ENCODE measurements around the gene FOXN3.
"Not testable (repeated sequence)": the region's sequence is repeated elsewhere in the genome, so short reads cannot be mapped to it uniquely, and the experiment has no call there.

The FOXN3 gene

GRCh38 chr14:89227496-89227836 is 189.6 kb downstream of the FOXN3 start:
- DNase-seq (ENCODE audit: low read depth) = no peak
- no peak overlapping the region for H3K4me3 ChIP-seq (ENCODE audit: low read depth, low read length)

GRCh38 chr14:89226801-89227495 is 190.1 kb downstream of the FOXN3 start:
- no peak overlapping the region for H3K4me3 ChIP-seq (ENCODE audit: low read depth, low read length)
- DNase-seq (ENCODE audit: low read depth) = peak; percentile 55

GRCh38 chr14:89225607-89226006 is 191.4 kb downstream of the FOXN3 start:
- no peak for DNase-seq (ENCODE audit: low read depth)
- H3K4me3 ChIP-seq (ENCODE audit: low read depth, low read length) = no peak overlapping the region

- DNase-seq (ENCODE audit: low read depth) = no peak
- no peak overlapping the region for H3K4me3 ChIP-seq (ENCODE audit: low read depth, low read length)
These were observed 195.8 kb downstream of the FOXN3 start for GRCh38 chr14:89221109-89221810.

- DNase-seq (ENCODE audit: low read depth) = no peak
- H3K4me3 ChIP-seq (ENCODE audit: low read depth, low read length) = no peak overlapping the region
These were observed 198.0 kb downstream of the FOXN3 start for GRCh38 chr14:89219051-89219450.

DNA sequence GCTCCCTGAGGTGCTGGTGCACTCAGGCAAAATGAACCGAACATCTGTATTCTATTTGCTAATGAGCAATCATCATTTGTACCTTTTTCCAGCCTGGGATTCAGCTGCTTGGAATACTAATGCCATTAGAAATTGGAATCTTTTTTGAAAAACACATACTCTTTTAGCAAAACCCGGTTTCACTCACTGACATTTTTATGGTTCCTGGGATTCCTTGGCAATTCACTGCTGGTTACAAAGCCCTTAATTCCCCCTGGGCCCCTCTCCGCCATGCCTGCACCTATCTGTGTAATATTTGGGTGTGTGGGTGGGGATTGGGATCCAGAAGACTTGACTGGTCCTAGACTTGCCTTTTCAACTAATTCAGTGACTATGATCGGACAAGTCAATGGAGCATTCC is 199.1 kb downstream of the FOXN3 start:
- no peak for DNase-seq (ENCODE audit: low read depth)

DNA sequence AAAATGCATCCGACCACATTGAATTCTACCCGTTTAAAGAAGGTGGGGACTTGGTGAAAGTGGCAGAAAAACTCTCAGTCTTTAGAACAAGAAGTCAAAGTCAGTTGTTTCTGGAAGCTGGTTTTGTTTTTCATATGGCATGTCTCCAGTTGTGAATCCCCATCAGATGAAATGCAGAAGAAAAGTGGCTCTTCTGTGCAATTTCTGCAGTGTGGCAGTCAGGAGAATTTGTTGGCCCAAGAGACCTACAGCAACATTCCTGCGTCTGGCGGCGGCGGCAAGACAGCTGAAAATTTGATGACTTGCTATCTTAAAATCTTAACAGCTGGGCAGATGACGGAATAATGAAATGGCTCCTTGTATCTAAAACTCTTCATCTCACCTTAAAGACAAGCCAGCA is 201.5 kb downstream of the FOXN3 start:
- H3K4me3 ChIP-seq (ENCODE audit: low read depth, low read length) = no peak overlapping the region
- no peak for DNase-seq (ENCODE audit: low read depth)

More for the DNA sequence above, 199.1 kb downstream of the FOXN3 start:
- no peak overlapping the region for H3K4me3 ChIP-seq (ENCODE audit: low read depth, low read length)

- H3K4me3 ChIP-seq (ENCODE audit: low read depth, low read length) = no peak overlapping the region
- no peak for DNase-seq (ENCODE audit: low read depth)
These were observed 201.9 kb downstream of the FOXN3 start for GRCh38 chr14:89215114-89215513.

DNA sequence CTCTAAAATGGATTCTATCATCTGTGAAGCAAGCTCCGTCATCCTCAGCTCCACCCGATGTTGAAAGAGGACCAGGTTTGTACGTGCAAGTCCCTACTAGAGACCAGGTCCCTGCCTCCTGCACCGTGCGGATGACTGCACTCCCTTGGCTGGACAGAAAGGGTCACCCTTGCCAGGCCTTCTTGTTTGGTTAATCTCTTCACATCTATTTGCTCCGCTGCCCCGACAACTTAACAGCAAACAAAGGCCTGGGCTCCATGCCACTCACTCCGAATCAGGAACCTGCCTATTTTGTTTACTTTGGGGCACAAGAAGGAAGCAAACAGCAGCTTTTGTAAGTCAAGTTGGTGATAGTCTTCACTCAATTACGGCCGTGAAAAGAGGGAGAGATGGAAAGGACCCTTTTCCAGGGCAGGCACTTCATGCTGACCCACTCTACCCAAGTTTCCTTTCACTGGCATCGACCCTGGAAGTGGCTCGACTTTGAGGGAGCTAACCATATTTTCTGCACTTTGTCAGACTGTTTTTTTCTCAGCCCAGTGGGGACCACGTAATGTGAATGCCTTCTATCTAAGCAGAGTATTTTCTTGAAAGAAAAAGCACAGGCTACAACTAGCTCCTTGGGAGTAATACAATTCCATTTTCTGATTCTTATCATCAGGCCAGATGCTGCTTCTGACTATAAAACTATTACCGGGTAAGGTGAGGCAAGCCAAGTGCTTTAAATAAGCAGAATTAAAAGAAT is 202.6 kb downstream of the FOXN3 start:
- DNase-seq (ENCODE audit: low read depth) = no peak
- no peak overlapping the region for H3K4me3 ChIP-seq (ENCODE audit: low read depth, low read length)

GRCh38 chr14:89212386-89213235 is 204.4 kb downstream of the FOXN3 start:
- DNase-seq (ENCODE audit: low read depth) = no peak
- H3K4me3 ChIP-seq (ENCODE audit: low read depth, low read length) = no peak overlapping the region

- no peak overlapping the region for H3K4me3 ChIP-seq (ENCODE audit: low read depth, low read length)
- DNase-seq (ENCODE audit: low read depth) = no peak
These were observed 207.5 kb downstream of the FOXN3 start for GRCh38 chr14:89209558-89209957.

- H3K4me3 ChIP-seq (ENCODE audit: low read depth, low read length) = no peak overlapping the region
- DNase-seq (ENCODE audit: low read depth) = no peak
These were observed 209.1 kb downstream of the FOXN3 start for GRCh38 chr14:89207925-89208328.

DNA sequence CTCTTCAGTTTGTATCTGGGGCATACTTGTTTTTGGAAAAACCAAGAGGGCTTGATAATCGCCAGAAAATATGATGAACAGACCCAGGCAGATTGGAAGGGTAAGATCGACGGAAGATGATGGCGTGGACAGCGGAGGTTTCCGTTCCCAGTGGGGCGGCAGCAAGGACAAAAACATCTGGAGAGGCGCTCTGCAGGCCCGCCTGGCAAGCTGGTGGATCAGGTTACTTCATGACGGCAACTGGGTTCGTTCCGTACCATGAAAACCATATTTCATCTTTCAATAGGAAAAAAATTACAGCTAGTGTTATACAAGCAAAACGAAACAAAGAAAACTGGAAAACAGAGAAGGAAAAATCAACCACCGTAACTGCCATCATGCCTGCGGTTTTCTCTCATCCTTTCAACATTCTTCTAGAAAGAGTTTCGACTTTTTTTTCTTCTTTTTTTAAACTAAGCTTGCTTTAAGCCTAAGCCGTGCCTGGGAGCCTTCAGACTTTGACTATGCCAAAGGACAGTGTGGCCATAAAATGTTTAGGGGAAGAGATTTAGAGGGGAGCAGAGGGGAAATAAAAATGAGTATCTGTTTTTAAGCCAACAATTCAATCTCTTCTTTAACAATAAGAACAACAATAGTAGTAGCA is 210.5 kb downstream of the FOXN3 start:
- H3K4me3 ChIP-seq (ENCODE audit: low read depth, low read length) = peak overlapping the region; percentile 32
- DNase-seq (ENCODE audit: low read depth) = peak; percentile 26

DNA sequence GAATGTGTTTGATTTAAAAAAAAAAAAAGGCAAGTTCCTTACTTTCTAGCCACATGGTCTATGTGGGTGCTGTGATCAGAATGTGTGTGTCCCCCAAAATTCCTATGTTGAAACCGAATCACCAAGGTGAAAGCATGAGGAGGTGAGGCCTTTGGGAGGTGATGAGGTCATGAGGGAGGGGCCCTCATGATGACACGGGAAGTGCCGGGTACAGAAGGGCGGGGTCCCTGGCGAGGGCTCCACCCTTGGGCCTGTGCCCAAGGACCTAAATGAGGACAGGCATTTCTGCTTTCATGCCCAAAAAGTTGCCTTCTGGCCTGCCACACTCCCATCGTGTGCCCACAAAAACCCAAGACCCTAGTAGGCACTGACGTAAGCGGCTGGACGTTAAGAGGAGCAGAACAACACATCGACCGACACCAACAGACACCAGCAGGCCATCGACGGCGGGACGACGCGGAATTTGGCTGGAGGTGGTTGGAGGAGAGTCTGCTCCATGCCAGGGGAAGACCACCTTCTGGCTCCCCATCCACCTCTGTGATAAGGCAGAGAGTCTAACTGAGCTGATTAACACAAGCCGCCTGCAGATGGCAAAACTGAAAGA is 211.8 kb downstream of the FOXN3 start:
- DNase-seq (ENCODE audit: low read depth) = no peak
- H3K4me3 ChIP-seq (ENCODE audit: low read depth, low read length) = no peak overlapping the region

GRCh38 chr14:89202413-89203190 is 214.4 kb downstream of the FOXN3 start:
- no peak for DNase-seq (ENCODE audit: low read depth)
- no peak overlapping the region for H3K4me3 ChIP-seq (ENCODE audit: low read depth, low read length)

DNA sequence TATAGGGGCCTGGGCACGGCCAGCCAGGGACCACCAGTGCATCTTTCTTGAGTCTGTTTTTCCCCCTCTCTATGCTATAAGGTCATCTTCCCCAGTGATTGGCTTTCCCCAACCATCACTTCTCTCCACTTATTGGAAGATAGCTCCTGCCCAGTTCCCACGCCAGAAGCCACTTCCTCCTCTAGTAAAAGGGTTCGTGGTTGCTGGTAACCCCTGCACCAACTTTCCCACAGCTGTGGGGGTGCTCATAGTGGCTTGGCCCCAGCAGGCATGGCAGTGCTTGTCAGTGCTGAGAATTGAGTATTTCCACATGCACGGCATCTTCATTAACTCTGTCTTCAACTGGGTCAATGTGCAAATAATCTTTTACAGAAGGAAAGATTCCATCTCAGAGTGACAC is 215.4 kb downstream of the FOXN3 start:
- DNase-seq (ENCODE audit: low read depth) = no peak
- no peak overlapping the region for H3K4me3 ChIP-seq (ENCODE audit: low read depth, low read length)

DNA sequence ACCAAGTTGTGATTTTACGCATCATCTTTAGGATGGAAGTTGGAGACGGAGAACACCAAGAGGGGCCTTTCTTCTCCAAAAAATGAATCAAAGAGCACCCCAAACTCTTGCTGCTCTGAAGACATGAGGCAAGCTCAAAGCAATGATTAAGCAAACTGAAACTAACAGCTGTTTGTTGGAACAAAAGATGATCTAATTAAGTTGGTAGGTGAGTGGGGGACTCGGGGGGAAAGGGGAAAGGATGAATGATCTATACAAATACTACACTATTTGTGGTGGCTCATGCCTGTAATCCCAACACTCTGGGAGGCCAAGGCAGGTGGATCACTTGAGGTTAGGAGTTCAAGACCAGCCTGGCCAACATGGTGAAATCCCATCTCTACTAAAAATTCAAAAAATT is 217.7 kb downstream of the FOXN3 start:
- not testable (repeated sequence) for H3K4me3 ChIP-seq (ENCODE audit: low read depth, low read length); DNase-seq (ENCODE audit: low read depth)
